Tibial nerve (tissue), 4 donors: ENCODE data around the gene ETNK2. TPM values are rescaled to one million over a fixed set of nuclear protein-coding genes. Genes with fewer than 3 reads are reported as not detected.

ENCODE experiments used
- DNase-seq, 2 donors: peaks; one replicate each; pipeline ENCODE4 v3.0.0-alpha.2; 2019; ENCODE audit warnings: low spot score in 2 of 2
- H3K27ac ChIP-seq, 4 donors: fragments of 200-600 bp; sonication (generic) in 3 of 4; one replicate each; pipeline ENCODE4 v1.5.1; 2017 to 2019; ENCODE audit warnings: mild to moderate bottlenecking in 1 of 4
- H3K27me3 ChIP-seq, 2 donors: fragments of 200-600 bp; sonication (generic) in 1 of 2; one replicate each; pipeline versions ENCODE4 v1.5.1 to v1.6.0; 2017 to 2019
- H3K36me3 ChIP-seq, 3 donors: fragments of 200-600 bp; sonication (generic); one replicate each; pipeline ENCODE4 v1.5.1; 2018 to 2019
- H3K4me1 ChIP-seq, 4 donors: fragments of 200-600 bp; sonication (generic) in 3 of 4; one replicate each; pipeline ENCODE4 v1.5.1; 2017 to 2019
- H3K4me3 ChIP-seq, 4 donors: fragments of 200-600 bp; sonication (generic) in 3 of 4; one replicate each; pipeline ENCODE4 v1.5.1; 2017 to 2019; ENCODE audit warnings: mild to moderate bottlenecking in 1 of 4, moderate library complexity in 1 of 4
- H3K9me3 ChIP-seq, 4 donors: fragments of 200-600 bp; sonication (generic) in 3 of 4; one replicate each; pipeline ENCODE4 v1.5.1; 2017 to 2019
- CTCF ChIP-seq, 5 experiments: fragments of 200-600 bp in 3 of 5; fragments of 450-650 bp in 2 of 5; sonication (generic) in 3 of 5; IDR thresholded peaks; one replicate each; pipeline ENCODE4 v1.5.1; 2016 to 2019; ENCODE audit warnings: antibody characterized with exemption in 5 of 5, mild to moderate bottlenecking in 3 of 5, moderate library complexity in 2 of 5
- EP300 ChIP-seq, 2 donors: sonication (generic); formaldehyde crosslinking; IDR thresholded peaks; one replicate each; pipeline ENCODE4 v1.6.1; 2017; ENCODE audit warnings: antibody characterized with exemption in 2 of 2, mild to moderate bottlenecking in 1 of 2
- POLR2A ChIP-seq, 2 donors: fragments of 450-650 bp; IDR thresholded peaks; one replicate each; pipeline ENCODE4 v1.6.1; 2017; ENCODE audit warnings: antibody characterized with exemption in 2 of 2, mild to moderate bottlenecking in 2 of 2, moderate library complexity in 2 of 2
- whole genome bisulfite sequencing, 2 donors: methylation state at CpG; one replicate each; pipeline ENCODE4 v1.1.5; 2018; 5-methylcytosine and 5-hydroxymethylcytosine counted together
- total RNA-seq, 4 donors: library from RNA; depleted of rRNA; stranded (reverse); fragments of >200 nt; gene quantifications; one replicate each; pipeline ENCODE4 v1.1.0, GENCODE V29; 2016

The ETNK2 gene
- total RNA-seq, 4 donors from 2014 or later = 24.6 to 95.2 (median 67.8) TPM

GRCh38 chr1:204157962-204158361, 6.1 kb upstream of the ETNK2 start:
- peaks cover 0 to 11% of the 10 kb centered on the region in 2 donors for H3K27me3 ChIP-seq
- no peaks in the 10 kb centered on the region for H3K36me3 ChIP-seq
- H3K4me1 ChIP-seq = peaks cover 0 to 8% (median 0%) of the 10 kb centered on the region in 4 donors
- H3K4me3 ChIP-seq = no peak overlapping the region
- TF ChIP-seq POLR2A (IDR thresholded peaks at IDR 0.05) (no peak), CTCF (IDR thresholded peaks at IDR 0.05) (no peak), EP300 (IDR thresholded peaks at IDR 0.05) (no peak)
- no peak for DNase-seq
- 54 to 55% methylated on average over 6 of the region's 6 CpGs for WGBS, 2 donors
- H3K9me3 ChIP-seq = no peaks in the 10 kb centered on the region
- H3K27ac ChIP-seq = no peak overlapping the region

GRCh38 chr1:204155881-204156280, 4.0 kb upstream of the ETNK2 start:
- H3K36me3 ChIP-seq = no peaks in the 10 kb centered on the region
- peaks cover 0 to 19% (median 5%) of the 10 kb centered on the region in 4 donors for H3K4me1 ChIP-seq
- H3K4me3 ChIP-seq = no peak overlapping the region
- H3K9me3 ChIP-seq = no peaks in the 10 kb centered on the region
- H3K27ac ChIP-seq = no peak overlapping the region
- H3K27me3 ChIP-seq = peaks cover 0 to 2% of the 10 kb centered on the region in 2 donors
- DNase-seq = no peak
- TF ChIP-seq POLR2A (IDR thresholded peaks at IDR 0.05) (no peak), CTCF (IDR thresholded peaks at IDR 0.05) (no peak), EP300 (IDR thresholded peaks at IDR 0.05) (no peak)
- WGBS, 2 donors = 90 to 93% methylated on average over 8 to 10 of the region's 10 CpGs

GRCh38 chr1:204154568-204155255, 2.9 kb upstream of the ETNK2 start:
- Histone ChIP-seq H3K27ac (no peak overlapping the region), H3K4me1 (peaks cover 0 to 30% (median 5%) of the 10 kb centered on the region in 4 donors), H3K9me3 (no peaks in the 10 kb centered on the region), H3K27me3 (no peaks in the 10 kb centered on the region), H3K4me3 (no peak overlapping the region), H3K36me3 (no peaks in the 10 kb centered on the region)
- no peak for DNase-seq
- TF ChIP-seq POLR2A (IDR thresholded peaks at IDR 0.05) (no peak), EP300 (IDR thresholded peaks at IDR 0.05) (no peak), CTCF (IDR thresholded peaks at IDR 0.05) (no peak)
- 87 to 92% methylated on average over 15 of the region's 15 CpGs for WGBS, 2 donors

GRCh38 chr1:204153667-204154066, 1.8 kb upstream of the ETNK2 start:
- WGBS, 2 donors = 91 to 96% methylated on average over 5 of the region's 5 CpGs
- Histone ChIP-seq H3K4me1 (peaks cover 0 to 41% (median 5%) of the 10 kb centered on the region in 4 donors), H3K9me3 (no peaks in the 10 kb centered on the region), H3K36me3 (no peaks in the 10 kb centered on the region), H3K27ac (no peak overlapping the region), H3K4me3 (no peak overlapping the region), H3K27me3 (no peaks in the 10 kb centered on the region)
- no peak for TF ChIP-seq EP300 (IDR thresholded peaks at IDR 0.05)
- TF ChIP-seq CTCF (IDR thresholded peaks at IDR 0.05) = no peak
- TF ChIP-seq POLR2A (IDR thresholded peaks at IDR 0.05) = no peak
- DNase-seq = no peak

DNA sequence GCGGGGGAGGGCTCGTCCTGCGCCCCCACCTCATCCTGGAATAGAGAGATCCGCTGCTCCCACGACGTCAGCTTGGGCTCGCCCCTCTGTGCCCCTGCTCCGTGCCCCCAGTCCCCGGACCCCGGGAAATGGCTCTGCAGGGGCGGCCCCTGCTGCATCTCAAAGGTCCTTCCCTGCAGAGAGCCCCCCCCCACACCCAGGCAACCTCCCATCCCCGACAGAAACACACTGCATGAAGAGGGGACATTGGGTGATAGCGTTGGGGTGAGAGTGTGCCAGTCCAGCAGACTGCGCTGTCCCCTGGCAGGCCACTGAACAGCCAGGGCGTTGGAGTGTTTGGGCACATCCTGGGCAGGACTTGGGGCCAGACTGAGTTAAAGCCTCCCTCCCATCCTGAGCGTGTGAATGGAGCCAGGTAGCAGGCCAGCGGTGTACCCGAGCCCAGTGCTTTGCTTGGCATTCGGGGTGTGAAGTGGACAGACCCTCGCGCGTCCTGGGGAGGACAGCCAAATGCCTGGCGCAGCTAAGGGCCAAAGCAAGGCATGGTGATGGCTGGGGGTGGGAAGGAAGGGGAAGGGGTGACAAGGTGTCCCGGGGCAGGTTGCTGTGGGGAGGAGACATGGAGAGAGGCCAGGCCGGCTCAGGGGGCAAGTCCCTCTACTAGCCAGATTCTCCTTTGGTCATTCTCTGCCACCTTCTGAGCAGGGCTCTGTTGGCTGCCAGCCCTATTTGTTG, 633 bp upstream of the ETNK2 start:
- Histone ChIP-seq H3K9me3 (no peaks in the 10 kb centered on the region), H3K4me3 (peak overlapping the region; percentile 70 to 80 (median 73)), H3K4me1 (peaks cover 0 to 53% (median 5%) of the 10 kb centered on the region in 4 donors), H3K27me3 (no peaks in the 10 kb centered on the region), H3K36me3 (no peaks in the 10 kb centered on the region), H3K27ac (peak overlapping the region; percentile 78 to 96 (median 88))
- peak in 1 of 2 donors; percentile 18 for DNase-seq
- WGBS, 2 donors = 43 to 51% methylated on average over 11 to 16 of the region's 25 CpGs
- TF ChIP-seq CTCF (IDR thresholded peaks at IDR 0.05) (no peak), EP300 (IDR thresholded peaks at IDR 0.05) (no peak), POLR2A (IDR thresholded peaks at IDR 0.05) (no peak)
